Hepatocyte (in vitro differentiated cells): ENCODE results near the gene SP2. TPM values are rescaled to one million over a fixed set of nuclear protein-coding genes. Genes with fewer than 3 reads are reported as not detected.

Experiments used
- DNase-seq: peaks from one replicate; pipeline ENCODE4 v3.0.0-alpha.2; 2016; ENCODE audit warnings: low spot score
- H2AFZ ChIP-seq: fragments of 200-600 bp; sonication (generic); 2 replicates; pipeline ENCODE4 v1.6.0; 2016; ENCODE audit warnings: antibody characterized with exemption, mild to moderate bottlenecking
- H3K27ac ChIP-seq: fragments of 200-600 bp; sonication (generic); 2 replicates; pipeline ENCODE4 v1.5.1; 2016; ENCODE audit warnings: mild to moderate bottlenecking
- H3K27me3 ChIP-seq: fragments of 200-600 bp; sonication (generic); 2 replicates; pipeline ENCODE4 v1.6.1; 2016
- H3K36me3 ChIP-seq: fragments of 200-600 bp; sonication (generic); replicated peaks from 2 replicates; pipeline ENCODE4 v1.5.1; 2016; ENCODE audit warnings: low read depth; ENCODE audit not compliant: insufficient read depth
- H3K4me1 ChIP-seq: fragments of 200-600 bp; sonication (generic); 2 replicates; pipeline ENCODE4 v1.5.1; 2016; ENCODE audit warnings: mild to moderate bottlenecking, moderate library complexity; ENCODE audit not compliant: insufficient read depth
- H3K4me2 ChIP-seq: fragments of 200-600 bp; sonication (generic); 2 replicates; pipeline ENCODE4 v1.6.0; 2016
- H3K4me3 ChIP-seq: fragments of 200-600 bp; sonication (generic); 2 replicates; pipeline ENCODE4 v1.5.1; 2016; ENCODE audit warnings: mild to moderate bottlenecking
- H3K79me2 ChIP-seq: fragments of 200-600 bp; sonication (generic); 2 replicates; pipeline ENCODE4 v1.6.0; 2017; ENCODE audit warnings: mild to moderate bottlenecking
- H3K9me2 ChIP-seq: fragments of 200-600 bp; sonication (generic); replicated peaks from 2 replicates; pipeline ENCODE4 v1.6.0; 2017; ENCODE audit warnings: mild to moderate bottlenecking; ENCODE audit not compliant: insufficient read depth
- H3K9me3 ChIP-seq: fragments of 200-600 bp; sonication (generic); 2 replicates; pipeline ENCODE4 v1.5.1; 2016; ENCODE audit warnings: low read depth, mild to moderate bottlenecking
- H4K20me1 ChIP-seq: fragments of 200-600 bp; sonication (generic); 2 replicates; pipeline ENCODE4 v1.6.0; 2016; ENCODE audit warnings: mild to moderate bottlenecking; ENCODE audit not compliant: insufficient read depth, poor library complexity, severe bottlenecking
- EZH2 ChIP-seq: fragments of 200-600 bp; sonication (generic); IDR thresholded peaks from 2 replicates; pipeline ENCODE4 v1.6.1; 2016; ENCODE audit warnings: antibody characterized with exemption, mild to moderate bottlenecking, borderline replicate concordance
- EZH2phosphoT487 ChIP-seq: fragments of 200-600 bp; sonication (generic); IDR thresholded peaks from one replicate; pipeline ENCODE4 v1.6.1; 2018; ENCODE audit warnings: antibody characterized with exemption, mild to moderate bottlenecking, low read depth, moderate library complexity; ENCODE audit not compliant: unreplicated experiment, severe bottlenecking
- WGBS: methylation state at CpG from one replicate; pipeline ENCODE4 v1.1.6; 2016; ENCODE audit warnings: low lambda C conversion rate; ENCODE audit errors: missing lambda C conversion rate; 5-methylcytosine and 5-hydroxymethylcytosine counted together
- polyA plus RNA-seq: library from polyadenylated mRNA; unstranded; fragments of >200 nt; fragmentation: Nextera tagmentation; extraction: Ambion mirVana; gene quantifications from 2 replicates; pipeline ENCODE4 v1.2.1, GENCODE V29; 2016
- total RNA-seq: library from RNA; depleted of rRNA; stranded (reverse); fragments of >200 nt; gene quantifications from 2 replicates; pipeline ENCODE4 v1.2.3, GENCODE V29; 2014
- TF ChIP-seq, protein P1 (sequence below): fragments of 200-600 bp; sonication (generic); IDR thresholded peaks from 2 replicates; pipeline ENCODE4 v1.5.1; 2016; ENCODE audit warnings: antibody characterized with exemption, mild to moderate bottlenecking; ENCODE audit not compliant: poor library complexity

SP2 gene
- total and polyA plus RNA-seq, 2 experiments from 2014 or later: 1.5 to 10.6 TPM

DNA sequence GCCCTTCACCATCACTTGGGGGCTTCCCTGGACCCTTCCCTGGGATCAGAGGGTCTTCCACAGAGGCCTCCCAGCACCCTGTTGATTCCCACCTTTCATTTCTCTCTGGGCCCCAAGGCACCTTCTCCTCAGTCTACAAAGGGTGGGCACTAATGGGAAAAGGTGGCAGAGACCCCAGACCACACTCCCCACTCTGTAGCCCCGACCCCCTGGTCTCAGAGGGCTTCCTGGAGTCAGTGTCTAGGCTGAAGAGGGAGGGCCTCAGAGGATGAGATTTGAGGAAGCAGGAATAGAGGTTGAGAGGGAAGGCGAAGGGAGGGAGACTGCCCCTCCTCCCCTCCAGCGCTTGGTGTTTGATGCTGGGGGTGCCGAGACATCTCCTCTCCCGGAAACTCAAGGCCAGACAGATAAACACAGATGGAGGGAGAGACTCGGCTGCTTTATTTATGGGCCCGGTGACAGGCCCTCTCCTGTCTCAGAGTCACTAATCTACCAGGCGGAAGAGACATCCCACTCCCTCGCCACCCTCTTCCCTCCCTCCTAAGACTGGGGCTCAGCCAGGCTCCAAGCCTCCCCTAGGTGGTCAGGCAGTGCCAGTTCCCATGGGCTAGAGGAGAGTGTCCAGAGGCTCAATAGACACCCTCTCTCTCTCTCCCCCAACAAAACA is 18.5 kb upstream of the SP2 start:
- DNase-seq: no peak
- Histone ChIP-seq H3K4me3 (no peak overlapping the region), H3K9me3 (no peaks in the 10 kb centered on the region), H3K4me2 (no peak overlapping the region), H3K4me1 (peaks cover 22% of the 10 kb centered on the region), H3K27me3 (peaks cover 15% of the 10 kb centered on the region), H2AFZ (no peak overlapping the region), H4K20me1 (no peaks in the 10 kb centered on the region), H3K9me2 (no peaks in the 10 kb centered on the region), H3K79me2 (no peaks in the 10 kb centered on the region), H3K36me3 (no peaks in the 10 kb centered on the region), H3K27ac (no peak overlapping the region)
- 47% methylated on average over 9 of the region's 9 CpGs for WGBS
- TF ChIP-seq EZH2phosphoT487 (no peak), EZH2 (no peak)
- TF ChIP-seq, protein P1, sequence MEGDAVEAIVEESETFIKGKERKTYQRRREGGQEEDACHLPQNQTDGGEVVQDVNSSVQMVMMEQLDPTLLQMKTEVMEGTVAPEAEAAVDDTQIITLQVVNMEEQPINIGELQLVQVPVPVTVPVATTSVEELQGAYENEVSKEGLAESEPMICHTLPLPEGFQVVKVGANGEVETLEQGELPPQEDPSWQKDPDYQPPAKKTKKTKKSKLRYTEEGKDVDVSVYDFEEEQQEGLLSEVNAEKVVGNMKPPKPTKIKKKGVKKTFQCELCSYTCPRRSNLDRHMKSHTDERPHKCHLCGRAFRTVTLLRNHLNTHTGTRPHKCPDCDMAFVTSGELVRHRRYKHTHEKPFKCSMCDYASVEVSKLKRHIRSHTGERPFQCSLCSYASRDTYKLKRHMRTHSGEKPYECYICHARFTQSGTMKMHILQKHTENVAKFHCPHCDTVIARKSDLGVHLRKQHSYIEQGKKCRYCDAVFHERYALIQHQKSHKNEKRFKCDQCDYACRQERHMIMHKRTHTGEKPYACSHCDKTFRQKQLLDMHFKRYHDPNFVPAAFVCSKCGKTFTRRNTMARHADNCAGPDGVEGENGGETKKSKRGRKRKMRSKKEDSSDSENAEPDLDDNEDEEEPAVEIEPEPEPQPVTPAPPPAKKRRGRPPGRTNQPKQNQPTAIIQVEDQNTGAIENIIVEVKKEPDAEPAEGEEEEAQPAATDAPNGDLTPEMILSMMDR: no peak

- Histone ChIP-seq H3K27ac (no peak overlapping the region), H3K4me1 (peaks cover 23% of the 10 kb centered on the region), H3K4me2 (no peak overlapping the region), H2AFZ (no peak overlapping the region), H3K9me3 (no peaks in the 10 kb centered on the region), H3K4me3 (no peak overlapping the region), H3K36me3 (no peaks in the 10 kb centered on the region), H3K9me2 (no peaks in the 10 kb centered on the region), H3K79me2 (no peaks in the 10 kb centered on the region), H4K20me1 (no peaks in the 10 kb centered on the region), H3K27me3 (peaks cover 6% of the 10 kb centered on the region)
- TF ChIP-seq, protein P1: no peak
- TF ChIP-seq EZH2phosphoT487 (no peak), EZH2 (no peak)
- 52% methylated on average over 10 of the region's 10 CpGs for whole genome bisulfite sequencing
- no peak for DNase-seq
These were observed 17.6 kb upstream of the SP2 start for GRCh38 chr17:47878203-47879027.

DNA sequence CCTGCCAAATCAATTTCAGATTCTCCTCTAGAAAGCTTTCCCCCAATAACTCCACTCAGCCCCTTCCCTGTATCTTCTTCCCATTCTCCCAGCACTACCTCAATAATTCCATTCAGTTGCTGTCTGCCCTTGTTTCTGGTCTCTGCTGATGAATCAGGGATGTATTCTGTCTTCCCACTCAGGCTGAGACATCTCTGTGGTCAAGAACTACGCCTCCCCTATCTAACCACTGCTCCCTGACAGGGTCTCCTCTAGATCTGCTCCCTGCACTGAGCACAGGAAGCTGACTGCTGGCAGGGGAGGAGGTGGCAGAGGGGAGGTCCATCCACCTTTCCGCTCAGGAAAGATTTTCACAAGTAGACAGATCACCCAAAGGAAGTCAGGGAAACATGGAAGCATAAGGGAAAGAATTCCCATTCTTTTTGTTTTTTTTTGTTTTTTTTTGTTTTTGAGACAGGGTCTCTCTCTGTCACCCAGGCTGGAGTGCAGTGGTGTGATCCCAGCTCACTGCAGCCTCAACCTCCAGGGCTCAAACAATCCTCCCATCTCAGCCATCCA is 16.9 kb upstream of the SP2 start:
- no peaks in the 10 kb centered on the region for H3K9me2 ChIP-seq
- no peaks in the 10 kb centered on the region for H3K9me3 ChIP-seq
- H2AFZ ChIP-seq: no peak overlapping the region
- TF ChIP-seq EZH2phosphoT487 (no peak), EZH2 (no peak)
- TF ChIP-seq, protein P1: no peak
- no peaks in the 10 kb centered on the region for H3K79me2 ChIP-seq
- DNase-seq: no peak
- no peaks in the 10 kb centered on the region for H3K36me3 ChIP-seq
- no peaks in the 10 kb centered on the region for H3K27me3 ChIP-seq
- 62% methylated on average over 2 of the region's 2 CpGs for WGBS
- H3K4me3 ChIP-seq: no peak overlapping the region
- no peaks in the 10 kb centered on the region for H4K20me1 ChIP-seq
- H3K4me2 ChIP-seq: no peak overlapping the region
- no peak overlapping the region for H3K27ac ChIP-seq
- H3K4me1 ChIP-seq: peaks cover 30% of the 10 kb centered on the region
